HL-60 (cell line): ENCODE data around the gene GATA1.
"Not testable (repeated sequence)": the region's sequence is repeated elsewhere in the genome, so short reads cannot be mapped to it uniquely, and the experiment has no call there.

Experiments used
- DNase-seq, 2 experiments: peaks; one replicate each; pipeline ENCODE4 v3.0.0-alpha.2; 2010 to 2020; ENCODE audit warnings: low read depth in 1 of 2, low spot score in 1 of 2
- H3K27ac ChIP-seq: fragments of 250-450 bp; sonication (Bioruptor Pico); replicated peaks from 2 replicates; pipeline ENCODE4 v1.5.1; 2020; ENCODE audit warnings: mild to moderate bottlenecking, moderate library complexity
- H3K27me3 ChIP-seq: fragments of 250-450 bp; sonication (Bioruptor Pico); 2 replicates; pipeline ENCODE4 v1.5.1; 2021; ENCODE audit warnings: mild to moderate bottlenecking, moderate library complexity; ENCODE audit not compliant: insufficient read depth, poor library complexity, severe bottlenecking
- H3K4me3 ChIP-seq: replicated peaks from 2 replicates; pipeline ENCODE4 v1.5.1; 2011; ENCODE audit warnings: mild to moderate bottlenecking, control low read depth, low read length; ENCODE audit not compliant: insufficient read depth
- GABPA ChIP-seq: IDR thresholded peaks from 2 replicates; pipeline ENCODE4 v1.6.1; 2012; ENCODE audit warnings: low read depth
- POLR2AphosphoS5 ChIP-seq: IDR thresholded peaks from 2 replicates; pipeline ENCODE4 v1.6.1; 2012; ENCODE audit warnings: low read depth
- REST ChIP-seq: IDR thresholded peaks from 2 replicates; pipeline ENCODE4 v1.6.1; 2012; ENCODE audit warnings: low read depth; ENCODE audit not compliant: insufficient replicate concordance
- SPI1 ChIP-seq: IDR thresholded peaks from 2 replicates; pipeline ENCODE4 v1.6.1; 2012; ENCODE audit warnings: low read depth, mild to moderate bottlenecking, borderline replicate concordance
- TF ChIP-seq, protein P1 (sequence below): IDR thresholded peaks from one replicate; pipeline ENCODE4 v1.5.1; 2011; ENCODE audit warnings: low read length, control low read depth, inconsistent platforms; ENCODE audit not compliant: insufficient read depth

Gene GATA1

GRCh38 chrX:48818098-48818497, 31.7 kb downstream of the GATA1 start:
- no peak for DNase-seq
- no peak overlapping the region for H3K27ac ChIP-seq
- TF ChIP-seq POLR2AphosphoS5 = no peak
- TF ChIP-seq, protein P1, sequence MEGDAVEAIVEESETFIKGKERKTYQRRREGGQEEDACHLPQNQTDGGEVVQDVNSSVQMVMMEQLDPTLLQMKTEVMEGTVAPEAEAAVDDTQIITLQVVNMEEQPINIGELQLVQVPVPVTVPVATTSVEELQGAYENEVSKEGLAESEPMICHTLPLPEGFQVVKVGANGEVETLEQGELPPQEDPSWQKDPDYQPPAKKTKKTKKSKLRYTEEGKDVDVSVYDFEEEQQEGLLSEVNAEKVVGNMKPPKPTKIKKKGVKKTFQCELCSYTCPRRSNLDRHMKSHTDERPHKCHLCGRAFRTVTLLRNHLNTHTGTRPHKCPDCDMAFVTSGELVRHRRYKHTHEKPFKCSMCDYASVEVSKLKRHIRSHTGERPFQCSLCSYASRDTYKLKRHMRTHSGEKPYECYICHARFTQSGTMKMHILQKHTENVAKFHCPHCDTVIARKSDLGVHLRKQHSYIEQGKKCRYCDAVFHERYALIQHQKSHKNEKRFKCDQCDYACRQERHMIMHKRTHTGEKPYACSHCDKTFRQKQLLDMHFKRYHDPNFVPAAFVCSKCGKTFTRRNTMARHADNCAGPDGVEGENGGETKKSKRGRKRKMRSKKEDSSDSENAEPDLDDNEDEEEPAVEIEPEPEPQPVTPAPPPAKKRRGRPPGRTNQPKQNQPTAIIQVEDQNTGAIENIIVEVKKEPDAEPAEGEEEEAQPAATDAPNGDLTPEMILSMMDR = no peak
- no peak for TF ChIP-seq REST
- no peak for TF ChIP-seq SPI1
- TF ChIP-seq GABPA = no peak
- no peaks in the 10 kb centered on the region for H3K27me3 ChIP-seq
- H3K4me3 ChIP-seq = no peak overlapping the region

GRCh38 chrX:48818866-48819265, 32.5 kb downstream of the GATA1 start:
- Histone ChIP-seq H3K27ac (no peak overlapping the region), H3K4me3 (no peak overlapping the region), H3K27me3 (no peaks in the 10 kb centered on the region)
- DNase-seq = no peak
- TF ChIP-seq POLR2AphosphoS5 (no peak), SPI1 (no peak), REST (no peak), GABPA (no peak)

GRCh38 chrX:48819394-48819793, 33.0 kb downstream of the GATA1 start:
- not testable (repeated sequence) for H3K27ac ChIP-seq, H3K4me3 ChIP-seq, H3K27me3 ChIP-seq, DNase-seq

DNA sequence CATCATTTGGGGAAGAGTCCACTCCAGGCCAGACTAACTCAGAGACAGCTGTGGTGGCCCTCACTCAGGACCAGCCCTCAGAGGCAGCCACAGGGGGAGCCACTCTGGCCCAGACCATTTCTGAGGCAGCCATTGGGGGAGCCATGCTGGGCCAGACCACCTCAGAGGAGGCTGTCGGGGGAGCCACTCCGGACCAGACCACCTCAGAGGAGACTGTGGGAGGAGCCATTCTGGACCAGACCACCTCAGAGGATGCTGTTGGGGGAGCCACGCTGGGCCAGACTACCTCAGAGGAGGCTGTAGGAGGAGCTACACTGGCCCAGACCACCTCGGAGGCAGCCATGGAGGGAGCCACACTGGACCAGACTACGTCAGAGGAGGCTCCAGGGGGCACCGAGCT, 36.7 kb downstream of the GATA1 start:
- H3K27me3 ChIP-seq = peaks cover 3% of the 10 kb centered on the region
- no peak for DNase-seq
- no peak overlapping the region for H3K27ac ChIP-seq
- TF ChIP-seq GABPA (no peak), SPI1 (no peak), REST (no peak), POLR2AphosphoS5 (no peak)
- TF ChIP-seq, protein P1 = no peak
- no peak overlapping the region for H3K4me3 ChIP-seq
